CD4-positive, alpha-beta T cell (primary cell): Measurements from ENCODE around the gene TMSB4X. TPM values are rescaled to one million over a fixed set of nuclear protein-coding genes. Genes with fewer than 3 reads are reported as not detected.

Source experiments
- ATAC-seq: fragments of 200-7000 bp; cut with Tn5 transposase; one replicate; pipeline ENCODE4 v1.10.0; 2022; ENCODE audit warnings: mild to moderate bottlenecking; ENCODE audit not compliant: poor library complexity
- CTCF ChIA-PET: fragments of 350-600 bp; sonication (Branson Sonifier 250); formaldehyde crosslinking; loops from one replicate; lab custom pipeline; 2021; ENCODE audit warnings: antibody characterized with exemption, inconsistent platforms; lab: Charles Lee
- POLR2A ChIA-PET: fragments of 350-600 bp; sonication (Branson Sonifier 250); formaldehyde crosslinking; loops from one replicate; lab custom pipeline; 2021; ENCODE audit warnings: antibody characterized with exemption, inconsistent platforms; lab: Charles Lee
- DNase-seq, 14 experiments: peaks; one replicate each; pipeline ENCODE4 v3.0.0-alpha.2; 2013 to 2020; ENCODE audit warnings: mixed read lengths in 2 of 14
- H3K27ac ChIP-seq, 2 donors: one replicate each; pipeline versions ENCODE4 v1.5.1 to v1.7.0; 2013; ENCODE audit warnings: low read length in 2 of 2, low read depth in 1 of 2, mild to moderate bottlenecking in 1 of 2
- H3K27me3 ChIP-seq, 2 experiments: 1 replicate in 1 of 2; 2 replicates in 1 of 2; pipeline versions ENCODE4 v1.6.1 to v1.7.0; 2013; ENCODE audit warnings: low read length in 2 of 2, control low read depth in 1 of 2, mild to moderate bottlenecking in 1 of 2, moderate library complexity in 1 of 2; ENCODE audit not compliant: insufficient read depth in 2 of 2, control insufficient read depth in 1 of 2
- H3K36me3 ChIP-seq: one replicate; pipeline ENCODE4 v1.6.1; 2013; ENCODE audit warnings: low read length, control low read depth; ENCODE audit not compliant: insufficient read depth
- H3K4me1 ChIP-seq: one replicate; pipeline ENCODE4 v1.6.1; 2013; ENCODE audit warnings: low read length, control low read depth; ENCODE audit not compliant: insufficient read depth
- H3K4me3 ChIP-seq: one replicate; pipeline ENCODE4 v1.5.1; 2013; ENCODE audit warnings: mild to moderate bottlenecking, low read length, moderate library complexity
- H3K9me3 ChIP-seq, 2 experiments: 1 replicate in 1 of 2; 2 replicates in 1 of 2; pipeline versions ENCODE4 v1.6.1 to v1.7.0; 2013; ENCODE audit warnings: low read length in 2 of 2, mild to moderate bottlenecking in 2 of 2, control low read depth in 1 of 2, moderate library complexity in 1 of 2; ENCODE audit not compliant: control insufficient read depth in 1 of 2, insufficient read depth in 1 of 2
- H3K27ac Mint-ChIP-seq: one replicate; pipeline ENCODE4 v1.8.0; 2020; ENCODE audit warnings: mixed read lengths
- H3K27me3 Mint-ChIP-seq: one replicate; pipeline ENCODE4 v1.8.0; 2021; ENCODE audit warnings: mixed read lengths
- H3K36me3 Mint-ChIP-seq: one replicate; pipeline ENCODE4 v1.8.0; 2021; ENCODE audit warnings: low read depth, mixed read lengths
- H3K4me1 Mint-ChIP-seq: one replicate; pipeline ENCODE4 v1.8.0; 2021; ENCODE audit warnings: low read depth, mixed read lengths
- H3K4me3 Mint-ChIP-seq: one replicate; pipeline ENCODE4 v1.8.0; 2020; ENCODE audit warnings: mild to moderate bottlenecking, mixed read lengths
- H3K9me3 Mint-ChIP-seq: one replicate; pipeline ENCODE4 v1.8.0; 2020; ENCODE audit warnings: mixed read lengths
- CTCF ChIP-seq: fragments of 200-600 bp; IDR thresholded peaks from one replicate; pipeline ENCODE4 v1.8.0; 2022; ENCODE audit warnings: antibody characterized with exemption, mild to moderate bottlenecking
- intact Hi-C, 2 experiments: fragments of 100-400 bp; cut with DNase I in 1 of 2; cut with micrococcal nuclease in 1 of 2; formaldehyde crosslinking; loops; one replicate each; pipeline versions ENCODE4 v1.15.1 to v1.9.0; 2023 to 2025; cut with DNase I, micrococcal nuclease
- total RNA-seq, 174 experiments: library from RNA in 2 of 174; stranded (reverse) in 2 of 174; gene quantifications; one replicate each; pipeline ENCODE4 v1.2.3 and lab custom pipeline; 2021 to 2026

Gene TMSB4X
- total RNA-seq, 2 experiments from 2014 or later, result 2,621 to 2,738 TPM

- no peaks in the 10 kb centered on the region for H3K9me3 ChIP-seq
- TF ChIP-seq CTCF, result peak; percentile 22
- peaks cover 8% of the 10 kb centered on the region for H3K36me3 ChIP-seq
- H3K9me3 Mint-ChIP-seq, result no peaks in the 10 kb centered on the region
- peaks cover 47% of the 10 kb centered on the region for H3K36me3 Mint-ChIP-seq
- H3K27ac ChIP-seq, result peak overlapping the region; percentile 80 to 85
- no peaks in the 10 kb centered on the region for H3K27me3 Mint-ChIP-seq
- ATAC-seq (peak; percentile 63), DNase-seq (peak in 10 of 14 experiments; percentile 36 to 90 (median 59))
- peaks cover 46% of the 10 kb centered on the region for H3K4me1 Mint-ChIP-seq
- CTCF ChIA-PET, result interaction anchor here (1.0 to 13.4 kb wide), 7 partner anchors 14 to 517 kb away, joined by 3 to 181 read pairs (median 12); no protein-coding TSS in a partner anchor
- H3K27me3 ChIP-seq, result no peaks in the 10 kb centered on the region
- H3K4me3 ChIP-seq, result peak overlapping the region; percentile 98
- intact Hi-C loops, result loop anchor here in 1 of 2 experiments (10.0 kb wide), 2 partner anchors 684 to 1064 kb away; partner anchors contain the start of gene TCEANC
- peaks cover 45% of the 10 kb centered on the region for H3K4me1 ChIP-seq
- H3K4me3 Mint-ChIP-seq, result peak overlapping the region; percentile 96
- POLR2A ChIA-PET, result interaction anchor here (1.0 to 20.8 kb wide), 10 partner anchors 8 to 1059 kb away, joined by 3 to 1205 read pairs (median 115); partner anchors contain the start of gene GEMIN8
- peak overlapping the region; percentile 95 for H3K27ac Mint-ChIP-seq
These were observed 4.2 kb upstream of the TMSB4X start for GRCh38 chrX:12970691-12971202.

DNA sequence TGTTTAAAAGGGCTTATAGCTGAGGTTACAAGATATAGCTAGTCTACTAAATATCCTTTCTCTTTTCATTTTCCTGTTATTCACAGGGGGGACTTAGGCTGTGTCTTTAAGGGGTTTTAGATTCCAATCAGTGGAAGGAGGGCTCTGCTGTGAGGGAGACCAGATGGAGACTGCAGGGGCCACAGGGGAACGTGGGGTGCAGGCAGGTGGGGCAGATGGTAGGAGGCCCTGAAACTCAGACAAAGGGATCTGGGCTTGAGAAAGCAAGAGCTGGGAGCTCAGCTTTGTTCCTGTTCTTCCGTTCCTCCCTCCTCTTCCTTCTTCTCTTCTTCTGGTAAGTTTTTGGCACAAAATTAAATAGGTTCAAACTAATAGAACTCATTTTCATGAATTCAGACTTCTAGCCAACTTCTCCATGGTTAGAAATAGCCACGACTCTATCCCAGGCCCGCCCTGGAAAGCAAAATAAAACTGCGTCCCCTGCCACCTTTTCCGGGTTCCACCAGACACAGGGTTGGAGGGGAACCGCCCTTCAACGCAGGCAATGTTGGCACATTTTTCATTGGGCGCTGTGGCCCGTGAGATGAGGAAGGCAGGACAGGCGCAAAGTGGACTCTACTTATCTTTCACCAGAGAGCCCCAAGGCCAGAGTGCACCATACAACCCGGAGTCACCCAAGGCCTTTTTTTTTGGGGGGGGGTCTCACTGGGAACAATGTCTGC, 3.5 kb upstream of the TMSB4X start:
- Histone ChIP-seq H3K4me1 (peaks cover 45% of the 10 kb centered on the region), H3K27ac (peak overlapping the region; percentile 80 to 85), H3K27me3 (no peaks in the 10 kb centered on the region), H3K4me3 (peak overlapping the region; percentile 98), H3K9me3 (no peaks in the 10 kb centered on the region), H3K36me3 (peaks cover 13% of the 10 kb centered on the region)
- Mint-ChIP-seq H3K36me3 (peaks cover 54% of the 10 kb centered on the region), H3K4me1 (peaks cover 41% of the 10 kb centered on the region), H3K27me3 (no peaks in the 10 kb centered on the region), H3K9me3 (no peaks in the 10 kb centered on the region), H3K27ac (peak overlapping the region; percentile 95), H3K4me3 (peak overlapping the region; percentile 96)
- ChIA-PET POLR2A (interaction anchor here (0.9 to 20.8 kb wide), 11 partner anchors 8 to 517 kb away, joined by 3 to 1205 read pairs (median 46); no protein-coding TSS in a partner anchor), CTCF (interaction anchor here (0.7 to 13.4 kb wide), 10 partner anchors 14 to 517 kb away, joined by 3 to 181 read pairs (median 8); no protein-coding TSS in a partner anchor)
- no peak for TF ChIP-seq CTCF
- DNase-seq (peak in 8 of 14 experiments; percentile 34 to 66 (median 50)), ATAC-seq (no peak)
- intact Hi-C loops, result loop anchor here in 1 of 2 experiments (10.0 kb wide), 2 partner anchors 683 to 1063 kb away; partner anchors contain the start of gene TCEANC

DNA sequence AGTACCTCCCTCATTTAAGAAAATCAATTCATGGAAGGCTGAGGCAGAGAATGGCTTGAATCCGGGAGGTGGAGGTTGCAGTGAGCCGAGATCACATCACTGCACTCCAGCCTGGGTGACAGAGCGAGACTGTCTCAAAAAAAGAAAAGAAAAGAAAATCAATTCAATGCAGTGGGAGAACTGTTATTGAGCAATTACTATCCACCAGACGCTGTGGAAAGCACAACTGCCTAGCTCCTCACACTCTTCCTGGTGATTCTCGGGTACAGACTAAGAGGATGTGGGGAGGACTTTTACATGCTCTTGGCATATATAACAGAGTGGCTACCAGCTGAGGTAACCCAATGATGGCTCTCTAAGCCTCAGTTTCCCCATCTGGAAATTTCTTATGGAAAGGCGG, 2.7 kb upstream of the TMSB4X start:
- ATAC-seq (no peak), DNase-seq (peak in 1 of 14 experiments; percentile 65)
- Histone ChIP-seq H3K9me3 (no peaks in the 10 kb centered on the region), H3K36me3 (peaks cover 15% of the 10 kb centered on the region), H3K4me1 (peaks cover 42% of the 10 kb centered on the region), H3K27me3 (no peaks in the 10 kb centered on the region), H3K27ac (peak overlapping the region; percentile 80 to 85), H3K4me3 (peak overlapping the region; percentile 98)
- H3K27me3 Mint-ChIP-seq, result no peaks in the 10 kb centered on the region
- H3K36me3 Mint-ChIP-seq, result peaks cover 62% of the 10 kb centered on the region
- ChIA-PET POLR2A (interaction anchor here (0.6 to 20.8 kb wide), 10 partner anchors 13 to 744 kb away, joined by 3 to 1205 read pairs (median 100); no protein-coding TSS in a partner anchor), CTCF (interaction anchor here (0.7 to 13.4 kb wide), 6 partner anchors 15 to 516 kb away, joined by 4 to 181 read pairs (median 12); no protein-coding TSS in a partner anchor)
- no peaks in the 10 kb centered on the region for H3K9me3 Mint-ChIP-seq
- peaks cover 36% of the 10 kb centered on the region for H3K4me1 Mint-ChIP-seq
- peak overlapping the region; percentile 96 for H3K4me3 Mint-ChIP-seq
- no peak for TF ChIP-seq CTCF
- intact Hi-C loops, result loop anchor here in 1 of 2 experiments (10.0 kb wide), 2 partner anchors 683 to 1063 kb away; partner anchors contain the start of gene TCEANC
- peak overlapping the region; percentile 95 for H3K27ac Mint-ChIP-seq
